HepG2 (cell line): ENCODE data around the gene SLC12A3. TPM values are rescaled to one million over a fixed set of nuclear protein-coding genes. Genes with fewer than 3 reads are reported as not detected.

ENCODE experiments used
- ATAC-seq: fragments of 200-7000 bp; cut with Tn5 transposase; 3 replicates; pipeline ENCODE4 v1.9.1; 2020; ENCODE audit warnings: mild to moderate bottlenecking, moderate library complexity
- BruUV-seq: library from RNA; stranded (reverse); fragments of 400-500 nt; replicated peaks from 2 replicates; lab custom pipeline; 2021; lab: Mats Ljungman, UMichigan
- CTCF ChIA-PET: fragments of 300-600 bp; formaldehyde crosslinking; extraction: SDS; loops from one replicate; lab custom pipeline; 2021; ENCODE audit warnings: low total read pairs, inconsistent platforms, low intra/inter-chr PET ratio; lab: Yijun Ruan, JAX
- POLR2A ChIA-PET: fragments of 350-600 bp; sonication (Branson Sonifier 250); formaldehyde crosslinking; loops from one replicate; lab custom pipeline; 2020; ENCODE audit warnings: antibody characterized with exemption, inconsistent platforms; lab: Yijun Ruan, JAX
- DNase-seq: peaks from one replicate; pipeline ENCODE4 v3.0.0-alpha.2; 2015; ENCODE audit warnings: low spot score
- FAIRE-seq: peaks from 3 replicates; lab custom pipeline; 2011; peaks lifted over from hg19 to GRCh38; lab: Jason Lieb, UNC
- H2AFZ ChIP-seq: one replicate; pipeline ENCODE4 v1.6.1; 2011; ENCODE audit warnings: low read length, inconsistent platforms
- H3K27ac ChIP-seq: fragments of 300-600 bp; 3 replicates; pipeline ENCODE4 v1.8.0; 2011; ENCODE audit warnings: mixed run types, mild to moderate bottlenecking, mixed read lengths, low read length, inconsistent platforms; ENCODE audit not compliant: insufficient read depth; ENCODE audit errors: extremely low read length
- H3K27me3 ChIP-seq, 2 experiments: fragments of 200-600 bp in 1 of 2; 2 replicates in 1 of 2; 3 replicates in 1 of 2; pipeline versions ENCODE4 v1.6.0 to v1.8.0; 2011; ENCODE audit warnings: low read length in 2 of 2, mild to moderate bottlenecking in 2 of 2, moderate library complexity in 2 of 2, inconsistent platforms in 1 of 2; ENCODE audit not compliant: insufficient read depth in 2 of 2, control insufficient read depth in 1 of 2
- H3K36me3 ChIP-seq, 2 experiments: fragments of 200-600 bp in 1 of 2; replicated peaks in 1 of 2; 2 replicates in 1 of 2; 3 replicates in 1 of 2; pipeline versions ENCODE4 v1.5.1 to v1.8.0; 2011; ENCODE audit warnings: low read length in 2 of 2, inconsistent platforms in 1 of 2; ENCODE audit not compliant: insufficient read depth in 2 of 2, control insufficient read depth in 1 of 2
- H3K4me1 ChIP-seq: 2 replicates; pipeline ENCODE4 v1.5.1; 2012; ENCODE audit warnings: low read length, inconsistent platforms; ENCODE audit not compliant: insufficient read depth
- H3K4me2 ChIP-seq: 2 replicates; pipeline ENCODE4 v1.6.0; 2011; ENCODE audit warnings: low read depth, low read length, inconsistent platforms
- H3K4me3 ChIP-seq, 3 experiments: fragments of 200-600 bp in 1 of 3; sonication (generic), shearing (Covaris generic) in 1 of 3; replicated peaks in 1 of 3; 2 replicates each; pipeline ENCODE4 v1.5.1; 2011 to 2016; ENCODE audit warnings: low read length in 3 of 3, inconsistent platforms in 2 of 3, low read depth in 2 of 3, mild to moderate bottlenecking in 2 of 3, control low read depth in 1 of 3, mixed read lengths in 1 of 3; ENCODE audit not compliant: insufficient read depth in 1 of 3
- H3K79me2 ChIP-seq: one replicate; pipeline ENCODE4 v1.6.1; 2011; ENCODE audit warnings: low read length, inconsistent platforms; ENCODE audit not compliant: insufficient read depth
- H3K9ac ChIP-seq: 2 replicates; pipeline ENCODE4 v1.6.0; 2011; ENCODE audit warnings: mild to moderate bottlenecking, low read depth, low read length, inconsistent platforms; ENCODE audit not compliant: insufficient read depth
- H3K9me3 ChIP-seq: 2 replicates; pipeline ENCODE4 v1.5.1; 2012; ENCODE audit warnings: mild to moderate bottlenecking, low read length
- H4K20me1 ChIP-seq: 2 replicates; pipeline ENCODE4 v1.6.0; 2011; ENCODE audit warnings: inconsistent platforms, mild to moderate bottlenecking, low read length, moderate library complexity; ENCODE audit not compliant: insufficient read depth
- ARNT ChIP-seq: fragments of 450-650 bp; IDR thresholded peaks from 2 replicates; pipeline ENCODE4 v1.6.1; 2017
- DRAP1 ChIP-seq: IDR thresholded peaks from 2 replicates; pipeline ENCODE4 v1.6.1; 2016; ENCODE audit warnings: missing genetic modification reagents, missing compliant biosample characterization
- MAZ ChIP-seq, 2 experiments: sonication (generic) in 1 of 2; formaldehyde crosslinking in 1 of 2; IDR thresholded peaks; 2 replicates each; pipeline versions ENCODE4 v1.5.0 to v1.6.1; 2012 to 2020; ENCODE audit warnings: low read depth in 2 of 2, mild to moderate bottlenecking in 2 of 2, borderline replicate concordance in 1 of 2, improper control_type of control experiment in 1 of 2, low read length in 1 of 2, missing genetic modification reagents in 1 of 2, moderate library complexity in 1 of 2
- MEIS2 ChIP-seq: sonication (generic); formaldehyde crosslinking; IDR thresholded peaks from 2 replicates; pipeline ENCODE4 v1.9.0; 2021; ENCODE audit warnings: mild to moderate bottlenecking, missing genetic modification reagents
- MIXL1 ChIP-seq: IDR thresholded peaks from 2 replicates; pipeline ENCODE4 v1.6.1; 2016
- POLR2AphosphoS5 ChIP-seq: IDR thresholded peaks from 2 replicates; pipeline ENCODE4 v1.6.1; 2012; ENCODE audit warnings: low read depth, low read length
- RBFOX2 ChIP-seq: fragments of 200-400 bp; formaldehyde crosslinking; IDR thresholded peaks from 2 replicates; pipeline ENCODE4 v1.6.1; 2017; ENCODE audit warnings: low read depth, mild to moderate bottlenecking, low read length
- RBM22 ChIP-seq: fragments of 200-400 bp; formaldehyde crosslinking; optimal IDR thresholded peaks from 2 replicates; pipeline ENCODE3; 2017; ENCODE audit warnings: mild to moderate bottlenecking, low read length, moderate library complexity
- SCMH1 ChIP-seq: sonication (generic); formaldehyde crosslinking; IDR thresholded peaks from 2 replicates; pipeline ENCODE4 v1.9.0; 2021; ENCODE audit warnings: missing genetic modification reagents, mild to moderate bottlenecking, borderline replicate concordance
- SIN3B ChIP-seq: fragments of 150-350 bp; IDR thresholded peaks from 2 replicates; pipeline ENCODE4 v1.6.1; 2014; ENCODE audit warnings: low read length
- TBX2 ChIP-seq: sonication (generic); formaldehyde crosslinking; IDR thresholded peaks from 2 replicates; pipeline ENCODE4 v1.5.0; 2020; ENCODE audit warnings: missing genetic modification reagents, mild to moderate bottlenecking, borderline replicate concordance
- TFAP4 ChIP-seq: sonication (generic); IDR thresholded peaks from 2 replicates; pipeline ENCODE4 v1.6.1; 2016; ENCODE audit warnings: low read depth, borderline replicate concordance
- TOPORS ChIP-seq: sonication (generic); formaldehyde crosslinking; IDR thresholded peaks from 2 replicates; pipeline ENCODE4 v1.8.0; 2023; ENCODE audit warnings: mild to moderate bottlenecking, missing genetic modification reagents
- YEATS2 ChIP-seq: sonication (generic); formaldehyde crosslinking; IDR thresholded peaks from 2 replicates; pipeline ENCODE4 v1.4.0; 2020; ENCODE audit warnings: missing genetic modification reagents, borderline replicate concordance
- ZMAT3 ChIP-seq: sonication (generic); formaldehyde crosslinking; conservative IDR thresholded peaks from 2 replicates; pipeline ENCODE4 v1.7.0; 2021; ENCODE audit warnings: missing genetic modification reagents
- ZNF20 ChIP-seq: sonication (generic); formaldehyde crosslinking; IDR thresholded peaks from 2 replicates; pipeline ENCODE4 v1.4.0; 2020; ENCODE audit warnings: mild to moderate bottlenecking, moderate library complexity, missing genetic modification reagents
- ZNF234 ChIP-seq: sonication (generic); formaldehyde crosslinking; conservative IDR thresholded peaks from 2 replicates; pipeline ENCODE4 v1.5.1; 2020; ENCODE audit warnings: mild to moderate bottlenecking, missing genetic modification reagents
- ZNF737 ChIP-seq: sonication (generic); formaldehyde crosslinking; IDR thresholded peaks from 2 replicates; pipeline ENCODE4 v1.5.0; 2020; ENCODE audit warnings: missing genetic modification reagents, mild to moderate bottlenecking, borderline replicate concordance
- ZSCAN5A ChIP-seq: sonication (generic); formaldehyde crosslinking; IDR thresholded peaks from 2 replicates; pipeline ENCODE4 v1.8.0; 2022; ENCODE audit warnings: mild to moderate bottlenecking, missing genetic modification reagents, borderline replicate concordance
- WGBS: methylation state at CpG from one replicate; pipeline ENCODE4 v1.1.6; 2017; ENCODE audit warnings: low lambda C conversion rate; 5-methylcytosine and 5-hydroxymethylcytosine counted together
- in situ Hi-C: cut with HindIII; loops from 2 replicates; pipeline ENCODE4 v1.10.0; 2017; ENCODE audit warnings: low pct_unique_long_range_greater_than_20kb; ENCODE audit not compliant: extremely low pct_ligation_motif_present
- intact Hi-C: fragments of 100-400 bp; cut with micrococcal nuclease; formaldehyde crosslinking; loops from one replicate; pipeline ENCODE4 v1.10.0; 2022; ENCODE audit not compliant: unreplicated experiment
- polyA plus RNA-seq, 8 experiments: library from polyadenylated mRNA; depleted of rRNA in 3 of 8; stranded (reverse) in 7 of 8; unstranded in 1 of 8; fragments of >200 nt; fragmentation: Illumina TruSeq in 4 of 8; extraction: Trizol in 4 of 8; gene quantifications; 2 replicates each; pipeline versions ENCODE4 v1.2.1 to v1.2.3, GENCODE V29; 2011 to 2016; ENCODE audit warnings: low read depth in 4 of 8, missing spikeins in 1 of 8, mixed read lengths in 1 of 8; ENCODE audit not compliant: insufficient read depth in 1 of 8
- total RNA-seq, 5 experiments: library from RNA; depleted of rRNA; stranded (reverse); fragments of >200 nt; fragmentation: Illumina TruSeq; extraction: Trizol; gene quantifications; 2 replicates each; pipeline ENCODE4 v1.2.3, GENCODE V29; 2016; ENCODE audit warnings: low read depth in 1 of 5

SLC12A3 gene
- total and polyA plus RNA-seq, 2 of the 13 experiments (the other 11 are each of a cell fraction or from before 2014, with no cell fraction given): 6.2 TPM; not detected in 1

GRCh38 chr16:56943761-56944375 lies 78.9 kb downstream of the SLC12A3 start (continued):
- TF ChIP-seq POLR2AphosphoS5 (peak; percentile 31), RBFOX2 (peak; percentile 67; the same call in 1 of the 2 replicates), TFAP4 (no peak), ZNF737 (no peak), TBX2 (CRISPR knock-in tag) (no peak), TOPORS (CRISPR knock-in tag) (no peak)

GRCh38 chr16:56944954-56945839 lies 80.2 kb downstream of the SLC12A3 start:
- in situ Hi-C loops (no loop called here), intact Hi-C loops (no loop called here)
- Histone ChIP-seq H3K4me1 (peaks cover 43% of the 10 kb centered on the region), H3K36me3 (peaks cover 25 to 48% of the 10 kb centered on the region in 2 experiments), H3K9me3 (no peaks in the 10 kb centered on the region), H3K4me2 (no peak overlapping the region), H4K20me1 (peaks cover 38% of the 10 kb centered on the region), H3K4me3 (no peak overlapping the region), H3K27me3 (no peaks in the 10 kb centered on the region), H3K9ac (no peak overlapping the region), H2AFZ (no peak overlapping the region), H3K79me2 (no peaks in the 10 kb centered on the region), H3K27ac (no peak overlapping the region)
- ChIA-PET POLR2A (interaction anchor here (0.9 to 5.2 kb wide), 10 partner anchors 8 to 338 kb away, joined by 3 to 39 read pairs (median 6); partner anchors contain the start of gene HERPUD1), CTCF (no interaction called here)
- FAIRE-seq (no peak), DNase-seq (no peak), ATAC-seq (no peak)
- WGBS: 89% methylated on average over 2 of the region's 2 CpGs
- TSS peak; percentile 3 for BruUV-seq
- TF ChIP-seq DRAP1 (no peak), SIN3B (no peak), MEIS2 (CRISPR knock-in tag) (no peak), YEATS2 (no peak), ZMAT3 (CRISPR knock-in tag) (no peak), TFAP4 (no peak), RBM22 (peak; percentile 80), ZNF234 (no peak), ARNT (no peak), SCMH1 (no peak), MAZ (IDR thresholded peaks at IDR 0.05; ENCODE audit: borderline replicate concordance, low read depth, low read length) (no peak), MAZ (CRISPR knock-in tag; IDR thresholded peaks at IDR 0.05; ENCODE audit: low read depth) (no peak), MIXL1 (CRISPR knock-in tag) (no peak), ZNF20 (CRISPR knock-in tag) (no peak), ZSCAN5A (CRISPR knock-in tag) (no peak)
